GM23338 (cell line): Measurements from ENCODE around the gene ANO6. TPM values are rescaled to one million over a fixed set of nuclear protein-coding genes. Genes with fewer than 3 reads are reported as not detected.

ENCODE experiments used
- ATAC-seq: fragments of 200-7000 bp; cut with Tn5 transposase; 3 replicates; pipeline ENCODE4 v1.9.1; 2020
- DNase-seq: peaks from one replicate; pipeline ENCODE4 v3.0.0-alpha.2; 2015; ENCODE audit warnings: low spot score
- H2AFZ ChIP-seq: fragments of 200-600 bp; sonication (generic); 2 replicates; pipeline ENCODE4 v1.8.0; 2016; ENCODE audit warnings: antibody characterized with exemption, mild to moderate bottlenecking, moderate library complexity
- H3F3A ChIP-seq: fragments of 200-600 bp; sonication (generic); replicated peaks from 2 replicates; pipeline ENCODE4 v1.8.0; 2017; ENCODE audit warnings: antibody characterized with exemption, mixed run types, low read depth
- H3K27ac ChIP-seq: fragments of 200-600 bp; sonication (generic); 2 replicates; pipeline ENCODE4 v1.6.1; 2016; ENCODE audit warnings: low read depth
- H3K27me3 ChIP-seq: fragments of 200-600 bp; sonication (generic); 2 replicates; pipeline ENCODE4 v1.8.0; 2016; ENCODE audit warnings: mild to moderate bottlenecking, mixed run types, moderate library complexity; ENCODE audit not compliant: insufficient read depth
- H3K36me3 ChIP-seq: fragments of 200-600 bp; sonication (generic); 2 replicates; pipeline ENCODE4 v1.8.0; 2016; ENCODE audit warnings: mild to moderate bottlenecking; ENCODE audit not compliant: insufficient read depth
- H3K4me1 ChIP-seq: fragments of 200-600 bp; sonication (generic); 2 replicates; pipeline ENCODE4 v1.8.0; 2016; ENCODE audit warnings: mild to moderate bottlenecking, moderate library complexity; ENCODE audit not compliant: insufficient read depth
- H3K4me2 ChIP-seq: fragments of 200-600 bp; sonication (generic); 2 replicates; pipeline ENCODE4 v1.7.1; 2017; ENCODE audit warnings: mixed run types
- H3K4me3 ChIP-seq: fragments of 200-600 bp; sonication (generic); 2 replicates; pipeline ENCODE4 v1.6.1; 2016; ENCODE audit warnings: mixed run types
- H3K79me2 ChIP-seq: fragments of 200-600 bp; sonication (generic); replicated peaks from 2 replicates; pipeline ENCODE4 v1.8.0; 2017; ENCODE audit warnings: mild to moderate bottlenecking; ENCODE audit not compliant: insufficient read depth
- H3K9me2 ChIP-seq: fragments of 200-600 bp; sonication (generic); 2 replicates; pipeline ENCODE4 v1.8.0; 2017; ENCODE audit not compliant: insufficient read depth
- H4K20me1 ChIP-seq: fragments of 200-600 bp; sonication (generic); replicated peaks from 2 replicates; pipeline ENCODE4 v1.8.0; 2017; ENCODE audit warnings: mild to moderate bottlenecking; ENCODE audit not compliant: insufficient read depth
- H3K27ac Mint-ChIP-seq: 2 replicates; pipeline ENCODE4 v1.8.0; 2020; ENCODE audit warnings: inconsistent platforms, mild to moderate bottlenecking, moderate library complexity, mixed read lengths
- H3K27me3 Mint-ChIP-seq: 3 replicates; pipeline ENCODE4 v1.8.0; 2022; ENCODE audit warnings: low read depth, mild to moderate bottlenecking, moderate library complexity, mixed read lengths, inconsistent platforms; ENCODE audit not compliant: insufficient read depth, poor library complexity
- H3K36me3 Mint-ChIP-seq: 3 replicates; pipeline ENCODE4 v1.8.0; 2021; ENCODE audit warnings: low read depth, mild to moderate bottlenecking, inconsistent platforms, moderate library complexity, mixed read lengths
- H3K4me1 Mint-ChIP-seq: 3 replicates; pipeline ENCODE4 v1.8.0; 2020; ENCODE audit warnings: mild to moderate bottlenecking, inconsistent platforms, mixed read lengths
- H3K4me3 Mint-ChIP-seq: 3 replicates; pipeline ENCODE4 v1.8.0; 2021; ENCODE audit warnings: moderate library complexity, mild to moderate bottlenecking, inconsistent platforms, mixed read lengths
- H3K9me3 Mint-ChIP-seq: 3 replicates; pipeline ENCODE4 v1.8.0; 2020; ENCODE audit warnings: moderate library complexity, mild to moderate bottlenecking, inconsistent platforms, mixed read lengths
- CTCF ChIP-seq, 2 experiments: fragments of 200-600 bp in 1 of 2; sonication (generic) in 1 of 2; conservative IDR thresholded peaks; 2 replicates each; pipeline versions ENCODE4 v1.5.1 to v1.6.1; 2016 to 2017; ENCODE audit warnings: antibody characterized with exemption in 2 of 2, low read depth in 2 of 2, mild to moderate bottlenecking in 2 of 2, moderate library complexity in 1 of 2
- EZH2 ChIP-seq: fragments of 200-600 bp; sonication (generic); IDR thresholded peaks from one replicate; pipeline ENCODE4 v1.8.0; 2017; ENCODE audit warnings: antibody characterized with exemption, mild to moderate bottlenecking, low read depth; ENCODE audit not compliant: unreplicated experiment
- JUNB ChIP-seq: IDR thresholded peaks from one replicate; pipeline ENCODE4 v1.6.1; 2016; ENCODE audit warnings: antibody characterized with exemption; ENCODE audit not compliant: unreplicated experiment
- NANOG ChIP-seq: IDR thresholded peaks from 2 replicates; pipeline ENCODE4 v1.6.1; 2016; ENCODE audit warnings: antibody characterized with exemption, borderline replicate concordance
- POLR2AphosphoS5 ChIP-seq: IDR thresholded peaks from 2 replicates; pipeline ENCODE4 v1.6.1; 2016; ENCODE audit warnings: antibody characterized with exemption, low read depth
- REST ChIP-seq: IDR thresholded peaks from one replicate; pipeline ENCODE4 v1.6.1; 2018; ENCODE audit warnings: antibody characterized with exemption; ENCODE audit not compliant: unreplicated experiment
- STAT1 ChIP-seq: IDR thresholded peaks from one replicate; pipeline ENCODE4 v1.6.1; 2016; ENCODE audit warnings: antibody characterized with exemption; ENCODE audit not compliant: unreplicated experiment
- ZNF114 ChIP-seq: fragments of 250-450 bp; sonication (Bioruptor Pico); IDR thresholded peaks from 2 replicates; pipeline ENCODE4 v1.5.0; 2020; ENCODE audit warnings: mild to moderate bottlenecking, moderate library complexity
- ZNF331 ChIP-seq: fragments of 250-450 bp; sonication (Bioruptor Pico); IDR thresholded peaks from 2 replicates; pipeline ENCODE4 v1.5.0; 2020; ENCODE audit warnings: low read depth, mild to moderate bottlenecking, moderate library complexity
- polyA plus RNA-seq: library from polyadenylated mRNA; unstranded; fragments of >200 nt; fragmentation: Nextera tagmentation; extraction: Ambion mirVana; gene quantifications from 2 replicates; pipeline ENCODE4 v1.2.1, GENCODE V29; 2016
- total RNA-seq: library from RNA; depleted of rRNA; stranded (reverse); fragments of >200 nt; shearing (Covaris generic); gene quantifications from 2 replicates; pipeline ENCODE4 v1.2.3, GENCODE V29; 2014

The ANO6 gene
- total and polyA plus RNA-seq, 2 experiments from 2014 or later, result 21.1 to 48.9 TPM

- DNase-seq, result no peak
- H3K4me3 Mint-ChIP-seq, result no peak overlapping the region
- Histone ChIP-seq H3K4me2 (no peak overlapping the region), H3K36me3 (peaks cover 3% of the 10 kb centered on the region; the same call in 1 of the 2 replicates), H3K4me3 (no peak overlapping the region), H4K20me1 (no peaks in the 10 kb centered on the region), H3K4me1 (no peaks in the 10 kb centered on the region), H3K27me3 (no peaks in the 10 kb centered on the region), H3K9me2 (no peaks in the 10 kb centered on the region), H3K27ac (no peak overlapping the region), H3F3A (no peaks in the 10 kb centered on the region), H3K79me2 (no peaks in the 10 kb centered on the region), H2AFZ (no peak overlapping the region)
- peaks cover 3% of the 10 kb centered on the region; the same call in 1 of the 3 replicates for H3K4me1 Mint-ChIP-seq
- no peak for ATAC-seq
- no peak overlapping the region for H3K27ac Mint-ChIP-seq
- peaks cover 39% of the 10 kb centered on the region for H3K36me3 Mint-ChIP-seq
- H3K9me3 Mint-ChIP-seq, result no peaks in the 10 kb centered on the region
- TF ChIP-seq CTCF (conservative IDR thresholded peaks at IDR 0.05; ENCODE audit: low read depth in 2 of 2) (no peak), EZH2 (no peak), REST (no peak), ZNF114 (CRISPR knock-in tag) (no peak)
- H3K27me3 Mint-ChIP-seq, result no peaks in the 10 kb centered on the region
Measured at GRCh38 chr12:45418520-45418919, 202.6 kb downstream of the ANO6 start.

- H3K4me3 Mint-ChIP-seq, result no peak overlapping the region
- Histone ChIP-seq H3K27ac (no peak overlapping the region), H3K27me3 (no peaks in the 10 kb centered on the region), H2AFZ (no peak overlapping the region), H3K9me2 (no peaks in the 10 kb centered on the region), H4K20me1 (no peaks in the 10 kb centered on the region), H3K79me2 (no peaks in the 10 kb centered on the region), H3K4me2 (no peak overlapping the region), H3K36me3 (peaks cover 3% of the 10 kb centered on the region; the same call in 1 of the 2 replicates), H3F3A (no peaks in the 10 kb centered on the region), H3K4me1 (peaks cover under 1% of the 10 kb centered on the region; the same call in 1 of the 2 replicates), H3K4me3 (no peak overlapping the region)
- DNase-seq (no peak), ATAC-seq (no peak)
- H3K36me3 Mint-ChIP-seq, result peaks cover 41% of the 10 kb centered on the region
- H3K27me3 Mint-ChIP-seq, result no peaks in the 10 kb centered on the region
- H3K4me1 Mint-ChIP-seq, result peaks cover 3% of the 10 kb centered on the region; the same call in 1 of the 3 replicates
- no peak overlapping the region for H3K27ac Mint-ChIP-seq
- no peak for TF ChIP-seq ZNF331
- no peak for TF ChIP-seq STAT1
- no peak for TF ChIP-seq JUNB
- no peak for TF ChIP-seq POLR2AphosphoS5
- no peak for TF ChIP-seq NANOG
- TF ChIP-seq REST, result no peak
- no peaks in the 10 kb centered on the region for H3K9me3 Mint-ChIP-seq
Measured at GRCh38 chr12:45419317-45419814, 203.5 kb downstream of the ANO6 start.
